Memory B cell (primary cell): ENCODE data around the gene ASPA.

Source experiments
- ATAC-seq: fragments of 150-1000 bp; cut with Tn5 transposase; 2 replicates; pipeline ENCODE4 v1.10.0; 2021; ENCODE audit warnings: low read depth, mild to moderate bottlenecking, moderate library complexity
- DNase-seq, 2 donors: peaks; one replicate each; pipeline ENCODE4 v3.0.0; 2022; ENCODE audit warnings: low spot score in 2 of 2
- H3K27ac Mint-ChIP-seq: one replicate; pipeline ENCODE4 v1.8.0; 2022; ENCODE audit warnings: mild to moderate bottlenecking, moderate library complexity, mixed read lengths
- H3K27me3 Mint-ChIP-seq: one replicate; pipeline ENCODE4 v1.8.0; 2022; ENCODE audit warnings: mixed read lengths
- H3K36me3 Mint-ChIP-seq: one replicate; pipeline ENCODE4 v1.8.0; 2022; ENCODE audit warnings: mild to moderate bottlenecking, mixed read lengths
- H3K4me1 Mint-ChIP-seq: one replicate; pipeline ENCODE4 v1.8.0; 2022; ENCODE audit warnings: mixed read lengths
- H3K4me3 Mint-ChIP-seq: one replicate; pipeline ENCODE4 v1.8.0; 2022; ENCODE audit warnings: mild to moderate bottlenecking, moderate library complexity, mixed read lengths
- H3K9me3 Mint-ChIP-seq: one replicate; pipeline ENCODE4 v1.8.0; 2022; ENCODE audit warnings: mixed read lengths

Gene ASPA

GRCh38 chr17:3482852-3483251 is 7.1 kb downstream of the ASPA start:
- ATAC-seq (no peak), DNase-seq (no peak)
- peaks cover 17% of the 10 kb centered on the region for H3K27me3 Mint-ChIP-seq
- no peak overlapping the region for H3K27ac Mint-ChIP-seq
- no peaks in the 10 kb centered on the region for H3K4me1 Mint-ChIP-seq
- peaks cover 1% of the 10 kb centered on the region for H3K9me3 Mint-ChIP-seq
- H3K4me3 Mint-ChIP-seq = no peak overlapping the region
- no peaks in the 10 kb centered on the region for H3K36me3 Mint-ChIP-seq

- DNase-seq (no peak), ATAC-seq (no peak)
- H3K4me3 Mint-ChIP-seq = no peak overlapping the region
- H3K27ac Mint-ChIP-seq = no peak overlapping the region
- no peaks in the 10 kb centered on the region for H3K36me3 Mint-ChIP-seq
- no peaks in the 10 kb centered on the region for H3K4me1 Mint-ChIP-seq
- peaks cover 1% of the 10 kb centered on the region for H3K9me3 Mint-ChIP-seq
- H3K27me3 Mint-ChIP-seq = peaks cover 22% of the 10 kb centered on the region
These were observed 9.8 kb downstream of the ASPA start for GRCh38 chr17:3485481-3486068.

GRCh38 chr17:3497101-3497500 is 21.3 kb downstream of the ASPA start:
- Mint-ChIP-seq H3K27me3 (peaks cover 8% of the 10 kb centered on the region), H3K4me3 (no peak overlapping the region), H3K36me3 (peaks cover 4% of the 10 kb centered on the region), H3K27ac (no peak overlapping the region), H3K4me1 (no peaks in the 10 kb centered on the region), H3K9me3 (peaks cover 9% of the 10 kb centered on the region)
- no peak for DNase-seq
- ATAC-seq = no peak

GRCh38 chr17:3501344-3501743 is 25.5 kb downstream of the ASPA start:
- Mint-ChIP-seq H3K36me3 (no peaks in the 10 kb centered on the region), H3K27me3 (peaks cover 3% of the 10 kb centered on the region), H3K4me3 (no peak overlapping the region), H3K4me1 (no peaks in the 10 kb centered on the region), H3K27ac (no peak overlapping the region), H3K9me3 (peaks cover 5% of the 10 kb centered on the region)
- no peak for DNase-seq
- no peak for ATAC-seq

DNA sequence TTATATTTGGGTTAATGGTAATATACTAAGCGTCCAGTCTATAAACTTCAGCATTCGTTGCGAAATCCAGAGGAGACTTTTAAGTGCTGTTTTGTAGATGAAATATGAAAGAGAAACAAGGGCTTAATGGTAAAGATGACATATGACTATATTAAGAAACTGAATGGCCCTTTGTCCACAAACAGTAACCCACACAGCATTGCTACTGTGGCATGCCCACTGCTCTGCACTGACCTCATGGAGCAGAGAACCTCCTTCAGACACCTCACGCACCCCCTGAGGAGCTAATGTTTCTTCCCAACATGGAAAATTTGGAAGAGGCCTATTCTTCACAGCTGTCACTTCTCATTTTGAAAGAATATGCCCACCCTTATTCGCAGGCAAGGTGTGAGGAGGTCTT is 26.7 kb downstream of the ASPA start:
- Mint-ChIP-seq H3K27me3 (peaks cover 7% of the 10 kb centered on the region), H3K4me1 (no peaks in the 10 kb centered on the region), H3K36me3 (no peaks in the 10 kb centered on the region), H3K9me3 (peaks cover 5% of the 10 kb centered on the region), H3K27ac (no peak overlapping the region), H3K4me3 (no peak overlapping the region)
- DNase-seq (no peak), ATAC-seq (no peak)

DNA sequence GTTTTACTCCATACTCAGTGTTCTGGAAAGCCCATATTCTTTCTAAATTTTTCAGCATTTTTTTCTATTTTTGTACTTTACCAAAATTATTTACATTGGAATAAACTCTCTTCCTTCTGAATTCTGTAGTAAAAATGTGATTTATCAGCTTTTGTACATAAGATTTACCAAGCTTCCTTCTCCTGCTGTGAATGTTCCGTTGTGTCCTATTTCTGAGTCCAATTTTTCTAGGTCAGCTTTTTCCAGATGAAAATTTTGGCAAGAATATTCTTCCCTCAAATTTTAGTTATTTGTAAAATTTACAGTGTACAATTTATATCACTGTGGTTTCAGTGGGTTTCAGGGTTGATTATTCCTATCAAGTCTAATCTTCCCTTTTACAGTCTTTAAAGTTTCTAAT is 27.5 kb downstream of the ASPA start:
- Mint-ChIP-seq H3K9me3 (peaks cover 5% of the 10 kb centered on the region), H3K4me3 (no peak overlapping the region), H3K27ac (no peak overlapping the region), H3K4me1 (no peaks in the 10 kb centered on the region), H3K36me3 (no peaks in the 10 kb centered on the region), H3K27me3 (peaks cover 7% of the 10 kb centered on the region)
- ATAC-seq (no peak), DNase-seq (no peak)

DNA sequence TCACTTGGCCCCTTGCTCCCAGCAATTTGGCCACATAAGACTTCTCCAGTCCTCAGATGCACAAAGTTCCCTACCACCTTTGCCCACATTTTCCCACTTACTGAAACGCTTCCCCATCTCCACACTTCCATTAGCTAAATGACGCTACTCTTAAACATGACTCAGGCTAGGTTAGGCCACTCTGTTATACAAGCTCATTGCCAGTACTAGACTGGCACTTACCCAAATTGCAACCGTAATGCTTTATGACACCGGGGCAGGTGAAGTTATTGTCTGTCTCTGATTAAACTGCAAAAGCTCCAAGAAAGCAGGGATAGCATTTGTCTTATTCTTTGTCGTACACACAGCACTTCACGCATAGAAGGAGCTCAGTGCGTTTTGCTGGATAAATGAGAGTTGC is 29.2 kb downstream of the ASPA start:
- H3K27ac Mint-ChIP-seq = no peak overlapping the region
- no peak for DNase-seq
- ATAC-seq = no peak
- peaks cover 5% of the 10 kb centered on the region for H3K9me3 Mint-ChIP-seq
- H3K36me3 Mint-ChIP-seq = peaks cover 3% of the 10 kb centered on the region
- H3K4me1 Mint-ChIP-seq = no peaks in the 10 kb centered on the region
- H3K4me3 Mint-ChIP-seq = no peak overlapping the region
- peaks cover 7% of the 10 kb centered on the region for H3K27me3 Mint-ChIP-seq

DNA sequence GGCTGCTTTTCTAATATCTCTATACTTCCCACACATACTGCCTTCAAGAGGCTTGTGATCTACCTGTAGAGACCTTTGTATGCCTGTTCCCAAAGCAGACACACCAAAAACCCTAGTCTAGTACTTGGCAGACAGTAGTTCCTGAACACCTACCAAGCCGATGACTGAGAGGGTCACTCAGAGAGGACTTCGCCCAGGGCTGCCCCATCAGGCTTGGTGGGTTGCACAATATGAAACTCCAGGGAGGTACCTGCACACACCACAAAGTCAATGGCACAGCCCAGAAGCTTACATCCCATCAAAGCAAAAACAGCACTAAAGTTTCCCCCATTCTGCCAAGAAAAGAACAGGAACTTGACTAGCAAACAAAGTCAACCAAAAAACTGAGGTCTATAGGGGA is 30.3 kb downstream of the ASPA start:
- no peak for ATAC-seq
- no peak overlapping the region for H3K4me3 Mint-ChIP-seq
- H3K9me3 Mint-ChIP-seq = peaks cover 2% of the 10 kb centered on the region
- peaks cover 7% of the 10 kb centered on the region for H3K27me3 Mint-ChIP-seq
- no peak overlapping the region for H3K27ac Mint-ChIP-seq
- no peak for DNase-seq
- no peaks in the 10 kb centered on the region for H3K4me1 Mint-ChIP-seq
- peaks cover 3% of the 10 kb centered on the region for H3K36me3 Mint-ChIP-seq

DNA sequence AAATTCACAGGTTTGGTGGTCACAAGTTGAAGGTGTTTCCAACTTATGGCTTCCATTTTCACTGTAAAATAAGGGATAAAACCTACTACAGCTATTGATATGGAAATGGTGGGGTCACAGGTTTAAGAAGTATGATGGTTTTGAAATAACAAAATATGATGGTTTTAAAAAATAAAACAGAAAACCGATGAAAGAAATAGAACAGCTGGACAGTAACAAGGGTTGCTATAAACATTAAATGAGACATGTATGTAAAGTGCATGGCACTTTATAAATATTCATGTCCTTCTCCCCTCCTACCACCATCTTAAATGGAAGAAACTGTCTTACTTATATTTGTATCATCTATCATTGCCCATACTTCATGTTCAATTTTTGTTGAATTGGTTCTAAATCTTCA is 31.3 kb downstream of the ASPA start:
- no peak overlapping the region for H3K27ac Mint-ChIP-seq
- no peaks in the 10 kb centered on the region for H3K4me1 Mint-ChIP-seq
- H3K27me3 Mint-ChIP-seq = peaks cover 7% of the 10 kb centered on the region
- no peak overlapping the region for H3K4me3 Mint-ChIP-seq
- ATAC-seq = no peak
- DNase-seq = no peak
- peaks cover 5% of the 10 kb centered on the region for H3K36me3 Mint-ChIP-seq
- H3K9me3 Mint-ChIP-seq = no peaks in the 10 kb centered on the region

DNA sequence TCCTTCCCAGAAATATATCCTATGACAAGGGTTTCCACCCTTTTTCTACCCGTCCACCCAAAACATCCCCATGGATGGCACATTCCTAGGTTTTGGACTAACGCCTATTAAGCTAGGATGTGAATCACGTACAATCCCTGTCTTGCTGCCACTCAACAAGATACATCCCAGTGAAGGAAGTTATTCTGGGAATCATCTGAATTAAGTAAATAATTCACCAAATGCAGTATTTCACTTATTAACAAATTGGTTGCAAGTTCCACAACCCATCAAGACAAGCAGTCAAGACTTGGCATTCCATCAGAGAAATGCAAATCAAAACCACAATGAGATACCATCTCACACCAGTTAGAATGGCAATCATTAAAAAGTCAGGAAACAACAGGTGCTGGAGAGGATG is 32.1 kb downstream of the ASPA start:
- DNase-seq = no peak
- no peak overlapping the region for H3K27ac Mint-ChIP-seq
- no peak overlapping the region for H3K4me3 Mint-ChIP-seq

DNA sequence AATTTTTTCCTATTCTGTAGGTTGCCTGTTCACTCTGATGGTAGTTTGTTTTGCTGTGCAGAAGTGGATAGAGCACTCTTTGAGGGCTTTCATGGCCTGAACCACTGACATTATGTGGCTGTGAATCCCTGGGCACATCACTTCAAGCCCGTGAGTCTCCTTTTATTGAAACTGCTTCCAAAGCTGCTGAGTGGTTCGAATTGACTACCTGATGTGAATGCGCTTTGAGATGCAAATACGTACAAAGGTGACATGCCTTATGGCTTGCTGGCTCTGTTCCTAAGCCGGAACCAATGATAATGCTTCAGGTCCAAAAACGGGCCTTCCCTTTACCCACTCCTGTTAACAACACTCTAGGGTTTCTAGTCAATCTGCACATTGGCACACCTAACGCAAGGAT is 34.3 kb downstream of the ASPA start:
- DNase-seq (no peak), ATAC-seq (no peak)
- H3K4me1 Mint-ChIP-seq = no peaks in the 10 kb centered on the region
- no peak overlapping the region for H3K27ac Mint-ChIP-seq
- H3K36me3 Mint-ChIP-seq = peaks cover 5% of the 10 kb centered on the region
- no peak overlapping the region for H3K4me3 Mint-ChIP-seq
- peaks cover 5% of the 10 kb centered on the region for H3K27me3 Mint-ChIP-seq
- no peaks in the 10 kb centered on the region for H3K9me3 Mint-ChIP-seq

More for the DNA sequence above, 32.1 kb downstream of the ASPA start:
- ATAC-seq = no peak
- Mint-ChIP-seq H3K36me3 (peaks cover 5% of the 10 kb centered on the region), H3K9me3 (no peaks in the 10 kb centered on the region), H3K27me3 (peaks cover 7% of the 10 kb centered on the region), H3K4me1 (no peaks in the 10 kb centered on the region)

- Mint-ChIP-seq H3K4me1 (no peaks in the 10 kb centered on the region), H3K27ac (no peak overlapping the region), H3K27me3 (peaks cover 3% of the 10 kb centered on the region), H3K9me3 (no peaks in the 10 kb centered on the region), H3K4me3 (no peak overlapping the region), H3K36me3 (peaks cover 8% of the 10 kb centered on the region)
- ATAC-seq (no peak), DNase-seq (no peak)
These were observed 36.2 kb downstream of the ASPA start for GRCh38 chr17:3511852-3512504.

DNA sequence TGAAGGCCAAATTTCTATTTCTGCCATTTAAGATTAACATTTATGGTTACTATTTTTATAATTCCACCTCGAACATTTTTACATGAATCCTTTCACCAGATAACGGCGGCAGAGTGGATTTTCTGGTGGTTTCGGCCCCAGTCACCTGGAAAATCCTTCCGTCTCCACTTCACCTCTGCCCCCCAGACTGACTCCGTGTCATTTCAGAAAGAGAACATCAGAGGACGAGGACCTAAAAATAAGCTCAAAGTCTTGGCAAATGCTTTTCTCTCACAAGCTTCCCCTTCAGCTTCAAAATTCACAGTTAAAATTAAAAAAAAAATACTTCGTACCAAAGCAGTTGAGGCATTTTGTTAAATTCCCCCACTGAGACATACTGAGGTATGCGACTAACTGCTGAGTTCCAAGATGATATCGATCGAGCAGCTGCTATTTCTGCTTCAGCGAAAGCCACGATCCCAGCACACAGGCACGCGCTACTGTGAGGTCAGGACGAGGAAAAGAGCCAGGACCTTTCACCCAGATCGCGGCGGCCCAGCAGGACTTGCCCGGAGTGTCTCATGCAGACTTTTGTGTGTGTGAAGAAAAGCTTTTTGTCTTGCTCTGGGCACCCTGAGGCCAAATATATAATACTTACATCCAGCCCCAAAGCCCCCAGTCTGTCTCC is 36.8 kb downstream of the ASPA start:
- peaks cover 8% of the 10 kb centered on the region for H3K36me3 Mint-ChIP-seq
- H3K9me3 Mint-ChIP-seq = no peaks in the 10 kb centered on the region
- H3K4me3 Mint-ChIP-seq = no peak overlapping the region
- no peaks in the 10 kb centered on the region for H3K4me1 Mint-ChIP-seq
- no peak for ATAC-seq
- H3K27ac Mint-ChIP-seq = no peak overlapping the region
- H3K27me3 Mint-ChIP-seq = no peaks in the 10 kb centered on the region
- DNase-seq = no peak

GRCh38 chr17:3513305-3514035 is 37.7 kb downstream of the ASPA start:
- no peaks in the 10 kb centered on the region for H3K9me3 Mint-ChIP-seq
- H3K4me1 Mint-ChIP-seq = no peaks in the 10 kb centered on the region
- ATAC-seq (no peak), DNase-seq (no peak)
- H3K27ac Mint-ChIP-seq = no peak overlapping the region
- H3K36me3 Mint-ChIP-seq = peaks cover 12% of the 10 kb centered on the region
- no peaks in the 10 kb centered on the region for H3K27me3 Mint-ChIP-seq
- H3K4me3 Mint-ChIP-seq = peak overlapping the region; percentile 8
